ENCODE data around the gene ASPSCR1. TPM values are rescaled to one million over a fixed set of nuclear protein-coding genes. Genes with fewer than 3 reads are reported as not detected.

The ASPSCR1 gene
- total and polyA plus RNA-seq, 9 of the 15 experiments (the other 6 are each of a cell fraction or from before 2014, with no cell fraction given): 0.90 to 36.9 (median 11.6) TPM

- TF ChIP-seq CHAMP1 (IDR thresholded peaks at IDR 0.05) (no peak), CREB1 (IDR thresholded peaks at IDR 0.05) (peak; percentile 9; the same call in 1 of the 2 replicates), CREB1 (CRISPR knock-in tag; IDR thresholded peaks at IDR 0.05) (peak; percentile 62), ZNF76 (CRISPR knock-in tag; IDR thresholded peaks at IDR 0.05; ENCODE audit: borderline replicate concordance) (no peak), RBM22 (IDR thresholded peaks at IDR 0.05; ENCODE audit: low read depth, low read length, poor library complexity, severe bottlenecking) (no peak), ZNF41 (CRISPR knock-in tag; conservative IDR thresholded peaks at IDR 0.05) (no peak), ZNF121 (CRISPR knock-in tag; conservative IDR thresholded peaks at IDR 0.05) (no peak), SLC30A9 (CRISPR knock-in tag; IDR thresholded peaks at IDR 0.05) (no peak), TEAD1 (CRISPR knock-in tag; IDR thresholded peaks at IDR 0.05) (peak; percentile 20 to 96; a peak in 2 of 4 replicates), ZKSCAN1 (IDR thresholded peaks at IDR 0.05; ENCODE audit: low read depth, low read length) (0 out of 2 replicates have a peak, but pooled peaks have one; percentile 17), KDM2B (CRISPR knock-in tag; IDR thresholded peaks at IDR 0.05) (no peak), STAT6 (CRISPR knock-in tag; IDR thresholded peaks at IDR 0.05) (no peak; the same call in none of the 2 replicates), KLF13 (tag; IDR thresholded peaks at IDR 0.05; ENCODE audit: borderline replicate concordance, low read depth) (no peak; the same call in none of the 2 replicates), BCOR (IDR thresholded peaks at IDR 0.05) (peak; percentile 65), PKNOX1 (IDR thresholded peaks at IDR 0.05) (peak; percentile 87), ZNF347 (CRISPR knock-in tag; IDR thresholded peaks at IDR 0.05; ENCODE audit: low read depth) (no peak), MECOM (CRISPR knock-in tag; IDR thresholded peaks at IDR 0.05) (no peak), SRF (CRISPR knock-in tag; IDR thresholded peaks at IDR 0.05) (peak in 1 of 2 experiments; percentile 66; a peak in 1 of 4 replicates), ZNF239 (CRISPR knock-in tag; IDR thresholded peaks at IDR 0.05) (no peak), TEAD2 (tag; IDR thresholded peaks at IDR 0.05) (no peak), TRIM25 (IDR thresholded peaks at IDR 0.05; ENCODE audit: borderline replicate concordance) (no peak)
Observed at GRCh38 chr17:82037092-82037888, 59.9 kb downstream of the ASPSCR1 start, which contains the start of gene DCXR (continued).

Measured in K562 (cell line).